Measurements from ENCODE around the gene MYCBP2. TPM values are rescaled to one million over a fixed set of nuclear protein-coding genes. Genes with fewer than 3 reads are reported as not detected.
"Not testable (repeated sequence)": the region's sequence is repeated elsewhere in the genome, so short reads cannot be mapped to it uniquely, and the experiment has no call there.

Gene MYCBP2
- total RNA-seq, 1 donor: 155 TPM

GRCh38 chr13:77014906-77015685 lies 311.8 kb downstream of the MYCBP2 start:
- Histone ChIP-seq H4K20me1 (ENCODE audit: insufficient read depth, low read length) (peaks cover 15% of the 10 kb centered on the region), H3K9me3 (ENCODE audit: low read depth, low read length) (no peaks in the 10 kb centered on the region), H3K27ac (ENCODE audit: low read depth, low read length) (no peak overlapping the region), H3K79me2 (ENCODE audit: insufficient read depth, low read length) (peaks cover 82% of the 10 kb centered on the region), H3K27me3 (ENCODE audit: insufficient read depth, low read length) (no peaks in the 10 kb centered on the region), H2AFZ (ENCODE audit: low read length) (no peak overlapping the region), H3K36me3 (ENCODE audit: insufficient read depth, low read length) (peaks cover 72% of the 10 kb centered on the region), H3K4me1 (ENCODE audit: insufficient read depth, low read length) (no peaks in the 10 kb centered on the region), H3K4me2 (ENCODE audit: insufficient read depth, low read length) (no peak overlapping the region), H3K4me3 (ENCODE audit: insufficient read depth, low read length) (no peak overlapping the region)
- no peak for DNase-seq (ENCODE audit: insufficient read length, low spot score, missing footprints)
- no peak for TF ChIP-seq CTCF (IDR thresholded peaks at IDR 0.05; ENCODE audit: extremely low read depth, low read depth, low read length)

- no peaks in the 10 kb centered on the region for H3K4me1 ChIP-seq (ENCODE audit: insufficient read depth, low read length)
- H2AFZ ChIP-seq (ENCODE audit: low read length): no peak overlapping the region
- no peak overlapping the region for H3K27ac ChIP-seq (ENCODE audit: low read depth, low read length)
- no peak overlapping the region for H3K4me2 ChIP-seq (ENCODE audit: insufficient read depth, low read length)
- H3K27me3 ChIP-seq (ENCODE audit: insufficient read depth, low read length): no peaks in the 10 kb centered on the region
- no peaks in the 10 kb centered on the region for H3K9me3 ChIP-seq (ENCODE audit: low read depth, low read length)
- H4K20me1 ChIP-seq (ENCODE audit: insufficient read depth, low read length): peaks cover 5% of the 10 kb centered on the region
- no peak for TF ChIP-seq CTCF (IDR thresholded peaks at IDR 0.05; ENCODE audit: extremely low read depth, low read depth, low read length)
- H3K79me2 ChIP-seq (ENCODE audit: insufficient read depth, low read length): peaks cover 80% of the 10 kb centered on the region
- DNase-seq (ENCODE audit: insufficient read length, low spot score, missing footprints): peak; percentile 26
- H3K36me3 ChIP-seq (ENCODE audit: insufficient read depth, low read length): peaks cover 75% of the 10 kb centered on the region
- H3K4me3 ChIP-seq (ENCODE audit: insufficient read depth, low read length): no peak overlapping the region
Measured at GRCh38 chr13:77013853-77014542, 312.9 kb downstream of the MYCBP2 start.

- not testable (repeated sequence) for DNase-seq (ENCODE audit: insufficient read length, low spot score, missing footprints); H3K4me3 ChIP-seq (ENCODE audit: insufficient read depth, low read length); H3K27me3 ChIP-seq (ENCODE audit: insufficient read depth, low read length); H3K4me2 ChIP-seq (ENCODE audit: insufficient read depth, low read length); H3K4me1 ChIP-seq (ENCODE audit: insufficient read depth, low read length); H2AFZ ChIP-seq (ENCODE audit: low read length); H3K9me3 ChIP-seq (ENCODE audit: low read depth, low read length); H4K20me1 ChIP-seq (ENCODE audit: insufficient read depth, low read length); H3K27ac ChIP-seq (ENCODE audit: low read depth, low read length)
- Histone ChIP-seq H3K79me2 (ENCODE audit: insufficient read depth, low read length) (peaks cover 74% of the 10 kb centered on the region), H3K36me3 (ENCODE audit: insufficient read depth, low read length) (peaks cover 60% of the 10 kb centered on the region)
Measured at GRCh38 chr13:77009719-77010118, 317.2 kb downstream of the MYCBP2 start.

DNA sequence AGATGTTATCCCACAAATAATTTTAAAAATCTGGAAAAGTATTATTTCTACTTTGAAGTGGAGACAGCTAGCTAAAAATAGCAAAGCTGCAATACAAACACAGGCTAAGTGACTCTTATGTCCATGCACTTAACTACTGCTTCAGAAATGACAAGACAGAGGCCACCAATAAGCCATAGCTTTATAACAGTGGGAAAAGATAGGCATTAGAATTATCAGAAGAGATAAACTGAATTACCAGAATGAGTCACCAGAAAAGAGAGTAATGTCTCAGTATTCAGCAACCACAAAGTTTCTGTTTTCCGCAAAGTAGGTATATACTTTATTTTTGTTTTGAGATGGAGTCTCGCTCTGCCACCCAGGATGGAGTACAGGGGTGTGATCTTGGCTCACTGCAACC lies 317.9 kb downstream of the MYCBP2 start:
- H3K4me1 ChIP-seq (ENCODE audit: insufficient read depth, low read length): no peaks in the 10 kb centered on the region
- DNase-seq (ENCODE audit: insufficient read length, low spot score, missing footprints): no peak
- no peak overlapping the region for H3K4me2 ChIP-seq (ENCODE audit: insufficient read depth, low read length)
- peaks cover 71% of the 10 kb centered on the region for H3K79me2 ChIP-seq (ENCODE audit: insufficient read depth, low read length)
- no peak overlapping the region for H2AFZ ChIP-seq (ENCODE audit: low read length)
- no peaks in the 10 kb centered on the region for H3K9me3 ChIP-seq (ENCODE audit: low read depth, low read length)
- H3K4me3 ChIP-seq (ENCODE audit: insufficient read depth, low read length): no peak overlapping the region
- H3K27me3 ChIP-seq (ENCODE audit: insufficient read depth, low read length): no peaks in the 10 kb centered on the region
- TF ChIP-seq CTCF (IDR thresholded peaks at IDR 0.05; ENCODE audit: extremely low read depth, low read depth, low read length): no peak
- peaks cover 10% of the 10 kb centered on the region for H4K20me1 ChIP-seq (ENCODE audit: insufficient read depth, low read length)
- H3K27ac ChIP-seq (ENCODE audit: low read depth, low read length): no peak overlapping the region
- H3K36me3 ChIP-seq (ENCODE audit: insufficient read depth, low read length): peaks cover 53% of the 10 kb centered on the region

- not testable (repeated sequence) for H3K27ac ChIP-seq (ENCODE audit: low read depth, low read length); H4K20me1 ChIP-seq (ENCODE audit: insufficient read depth, low read length); H3K4me1 ChIP-seq (ENCODE audit: insufficient read depth, low read length); H2AFZ ChIP-seq (ENCODE audit: low read length); DNase-seq (ENCODE audit: insufficient read length, low spot score, missing footprints); H3K9me3 ChIP-seq (ENCODE audit: low read depth, low read length); H3K4me2 ChIP-seq (ENCODE audit: insufficient read depth, low read length); H3K4me3 ChIP-seq (ENCODE audit: insufficient read depth, low read length); H3K27me3 ChIP-seq (ENCODE audit: insufficient read depth, low read length)
- Histone ChIP-seq H3K79me2 (ENCODE audit: insufficient read depth, low read length) (peaks cover 64% of the 10 kb centered on the region), H3K36me3 (ENCODE audit: insufficient read depth, low read length) (peaks cover 46% of the 10 kb centered on the region)
Measured at GRCh38 chr13:77008337-77008736, 318.6 kb downstream of the MYCBP2 start.

Measured in osteoblast (primary cell).